Stomach (tissue), 9 donors: Measurements from ENCODE around the gene ADRA2C. TPM values are rescaled to one million over a fixed set of nuclear protein-coding genes. Genes with fewer than 3 reads are reported as not detected.
"Not testable (repeated sequence)": the region's sequence is repeated elsewhere in the genome, so short reads cannot be mapped to it uniquely, and the experiment has no call there.

Experiments used
- DNase-seq, 2 donors: peaks; one replicate each; pipeline versions ENCODE4 v3.0.0 to v3.0.0-alpha.2; 2013 to 2019
- H3K27ac ChIP-seq, 5 donors: fragments of 200-600 bp in 4 of 5; sonication (generic) in 4 of 5; one replicate each; pipeline ENCODE4 v1.5.1; 2013 to 2019; ENCODE audit warnings: mild to moderate bottlenecking in 1 of 5, moderate library complexity in 1 of 5
- H3K27me3 ChIP-seq, 3 donors: fragments of 200-600 bp; sonication (generic); one replicate each; pipeline ENCODE4 v1.5.1; 2017 to 2019; ENCODE audit warnings: mixed run types in 1 of 3
- H3K36me3 ChIP-seq, 4 donors: fragments of 200-600 bp; sonication (generic); 1 replicate in 3 of 4; 2 replicates in 1 of 4; pipeline ENCODE4 v1.5.1; 2016 to 2019
- H3K4me1 ChIP-seq, 4 donors: fragments of 200-600 bp; sonication (generic); one replicate each; pipeline ENCODE4 v1.5.1; 2016 to 2019
- H3K4me3 ChIP-seq, 4 donors: fragments of 200-600 bp; sonication (generic) in 3 of 4; one replicate each; pipeline ENCODE4 v1.5.1; 2016 to 2019; ENCODE audit warnings: mild to moderate bottlenecking in 1 of 4
- H3K9me3 ChIP-seq, 4 donors: fragments of 200-600 bp; sonication (generic); one replicate each; pipeline ENCODE4 v1.5.1; 2016 to 2019
- EP300 ChIP-seq: sonication (generic); formaldehyde crosslinking; IDR thresholded peaks from one replicate; pipeline ENCODE4 v1.6.1; 2017; ENCODE audit warnings: antibody characterized with exemption
- POLR2A ChIP-seq, 4 donors: fragments of 450-650 bp; IDR thresholded peaks; one replicate each; pipeline ENCODE4 v1.6.1; 2016; ENCODE audit warnings: antibody characterized with exemption in 4 of 4, control low read depth in 2 of 4, mild to moderate bottlenecking in 1 of 4, moderate library complexity in 1 of 4
- POLR2AphosphoS5 ChIP-seq, 3 donors: sonication (generic); formaldehyde crosslinking; IDR thresholded peaks; one replicate each; pipeline ENCODE4 v1.6.1; 2016; ENCODE audit warnings: antibody characterized with exemption in 3 of 3
- WGBS, 5 donors: extraction: QIAGEN DNeasy Blood & Tissue Kit in 3 of 5; methylation state at CpG; one replicate each; pipeline versions ENCODE4 v1.1.5 to v1.1.7; 2013 to 2018; 5-methylcytosine and 5-hydroxymethylcytosine counted together
- intact Hi-C: fragments of 100-400 bp; cut with DNase I; formaldehyde crosslinking; loops from one replicate; pipeline ENCODE4 v1.15.1; 2023; ENCODE audit warnings: low total_unique reads
- polyA plus RNA-seq, 3 donors: library from polyadenylated mRNA; stranded (reverse); fragments of 200-250 nt; gene quantifications; one replicate each; pipeline ENCODE4 v1.2.3, GENCODE V29; 2013
- total RNA-seq, 5 donors: library from RNA; depleted of rRNA; stranded (reverse); fragments of >200 nt; gene quantifications; one replicate each; pipeline versions ENCODE4 v1.1.0 to v1.2.3, GENCODE V29; 2014 to 2016
- TF ChIP-seq, protein P1 (sequence below), 7 experiments: fragments of 450-650 bp in 4 of 7; fragments of 200-600 bp in 3 of 7; sonication (generic) in 3 of 7; IDR thresholded peaks; one replicate each; pipeline ENCODE4 v1.5.1; 2016 to 2019; ENCODE audit warnings: antibody characterized with exemption in 7 of 7, control low read depth in 2 of 7, mild to moderate bottlenecking in 1 of 7
- donor health status: healthy with polysubstance abuse.
- donor health status: Bipolar disorder and iron deficiency.
- donor health status: healthy.

ADRA2C gene
- total and polyA plus RNA-seq, 8 donors: 0.31 to 12.6 (median 1.3) TPM; not detected in 2

DNA sequence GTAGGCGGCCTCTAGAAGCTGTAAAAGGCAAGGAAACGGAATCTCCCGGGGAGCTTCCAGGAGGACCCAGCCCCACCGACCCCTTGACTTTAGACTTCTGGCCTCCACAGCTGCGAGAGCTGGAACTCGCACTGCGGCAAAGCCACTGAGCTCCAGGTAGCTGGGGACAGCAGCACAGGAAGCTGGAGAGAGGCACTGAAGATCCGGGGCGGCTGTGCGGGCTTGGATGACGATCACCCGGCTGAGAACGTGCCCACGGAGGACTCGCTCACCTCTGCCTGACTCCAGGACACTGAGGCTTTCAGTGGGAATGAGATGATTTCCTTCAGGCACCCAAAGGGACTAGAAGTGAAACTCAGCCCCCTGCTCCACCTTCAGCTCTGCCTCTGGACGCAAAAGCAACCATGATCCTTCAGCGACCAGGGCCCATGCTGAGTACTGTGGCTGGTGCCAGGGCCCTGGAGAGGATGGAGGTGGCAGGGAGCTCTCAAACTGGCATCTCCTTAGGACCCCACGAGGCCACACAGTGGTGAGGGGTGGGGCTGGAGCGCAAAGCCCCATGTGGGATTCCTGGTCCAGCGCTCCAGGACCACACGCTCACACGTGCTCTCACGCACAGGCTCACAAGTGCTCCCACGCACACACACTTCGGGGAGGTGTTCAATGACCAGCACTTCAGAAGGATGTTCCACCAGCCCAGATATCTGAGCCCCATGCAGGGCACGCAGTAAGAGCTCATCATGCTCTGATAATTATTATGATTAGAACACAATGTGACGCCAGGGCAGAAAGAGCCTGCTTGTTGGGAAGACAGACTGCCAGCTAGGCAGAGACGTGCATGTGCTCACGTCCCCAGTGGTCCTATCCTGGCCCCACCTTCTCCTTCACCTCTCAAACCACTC is 47.2 kb downstream of the ADRA2C start:
- intact Hi-C loops: no loop called here
- WGBS, 5 donors: 81 to 86% (median 82%) methylated on average over 25 to 29 of the region's 29 CpGs
- DNase-seq: no peak
- TF ChIP-seq POLR2A (IDR thresholded peaks at IDR 0.05) (no peak), EP300 (no peak), POLR2AphosphoS5 (IDR thresholded peaks at IDR 0.05) (no peak)
- TF ChIP-seq, protein P1, sequence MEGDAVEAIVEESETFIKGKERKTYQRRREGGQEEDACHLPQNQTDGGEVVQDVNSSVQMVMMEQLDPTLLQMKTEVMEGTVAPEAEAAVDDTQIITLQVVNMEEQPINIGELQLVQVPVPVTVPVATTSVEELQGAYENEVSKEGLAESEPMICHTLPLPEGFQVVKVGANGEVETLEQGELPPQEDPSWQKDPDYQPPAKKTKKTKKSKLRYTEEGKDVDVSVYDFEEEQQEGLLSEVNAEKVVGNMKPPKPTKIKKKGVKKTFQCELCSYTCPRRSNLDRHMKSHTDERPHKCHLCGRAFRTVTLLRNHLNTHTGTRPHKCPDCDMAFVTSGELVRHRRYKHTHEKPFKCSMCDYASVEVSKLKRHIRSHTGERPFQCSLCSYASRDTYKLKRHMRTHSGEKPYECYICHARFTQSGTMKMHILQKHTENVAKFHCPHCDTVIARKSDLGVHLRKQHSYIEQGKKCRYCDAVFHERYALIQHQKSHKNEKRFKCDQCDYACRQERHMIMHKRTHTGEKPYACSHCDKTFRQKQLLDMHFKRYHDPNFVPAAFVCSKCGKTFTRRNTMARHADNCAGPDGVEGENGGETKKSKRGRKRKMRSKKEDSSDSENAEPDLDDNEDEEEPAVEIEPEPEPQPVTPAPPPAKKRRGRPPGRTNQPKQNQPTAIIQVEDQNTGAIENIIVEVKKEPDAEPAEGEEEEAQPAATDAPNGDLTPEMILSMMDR (IDR thresholded peaks at IDR 0.05): no peak
- Histone ChIP-seq H3K4me3 (no peak overlapping the region), H3K27ac (no peak overlapping the region), H3K27me3 (peaks cover 0 to 37% (median 5%) of the 10 kb centered on the region in 3 donors), H3K9me3 (no peaks in the 10 kb centered on the region), H3K36me3 (no peaks in the 10 kb centered on the region), H3K4me1 (no peaks in the 10 kb centered on the region)

DNA sequence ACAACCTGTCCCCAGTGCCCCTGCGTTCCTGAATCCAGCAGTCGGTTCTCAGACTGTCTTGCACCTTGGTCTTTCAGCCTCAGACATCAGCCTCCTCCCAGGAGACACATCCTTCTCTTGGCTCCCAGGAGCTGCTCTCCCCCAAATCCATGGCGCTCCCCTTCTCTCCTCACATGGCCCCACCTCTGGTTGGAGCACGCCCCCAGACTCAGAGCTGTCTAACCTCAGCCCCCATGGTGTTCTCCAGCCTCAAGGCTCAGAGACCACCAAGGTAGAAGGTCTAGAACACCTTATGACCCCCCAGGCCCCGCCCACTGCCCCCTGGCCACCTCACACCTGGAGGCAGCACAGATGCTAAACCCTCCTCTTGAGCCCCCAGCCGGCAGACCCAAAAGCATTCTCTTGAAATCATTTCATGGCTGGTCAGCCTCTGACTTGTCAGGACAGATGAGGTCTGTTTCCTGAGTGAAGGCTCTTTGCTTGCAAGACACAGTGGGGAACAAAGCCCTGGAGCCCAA is 47.9 kb downstream of the ADRA2C start:
- H3K4me1 ChIP-seq: no peaks in the 10 kb centered on the region
- peaks cover 0 to 32% (median 5%) of the 10 kb centered on the region in 3 donors for H3K27me3 ChIP-seq
- H3K36me3 ChIP-seq: no peaks in the 10 kb centered on the region
- H3K9me3 ChIP-seq: no peaks in the 10 kb centered on the region
- H3K4me3 ChIP-seq: no peak overlapping the region
- TF ChIP-seq POLR2AphosphoS5 (IDR thresholded peaks at IDR 0.05): no peak
- no peak for TF ChIP-seq POLR2A (IDR thresholded peaks at IDR 0.05)
- TF ChIP-seq EP300: no peak
- TF ChIP-seq, protein P1 (IDR thresholded peaks at IDR 0.05): no peak
- WGBS, 5 donors: 67 to 89% (median 80%) methylated on average over 6 of the region's 6 CpGs
- intact Hi-C loops: no loop called here
- H3K27ac ChIP-seq: no peak overlapping the region
- DNase-seq: no peak

DNA sequence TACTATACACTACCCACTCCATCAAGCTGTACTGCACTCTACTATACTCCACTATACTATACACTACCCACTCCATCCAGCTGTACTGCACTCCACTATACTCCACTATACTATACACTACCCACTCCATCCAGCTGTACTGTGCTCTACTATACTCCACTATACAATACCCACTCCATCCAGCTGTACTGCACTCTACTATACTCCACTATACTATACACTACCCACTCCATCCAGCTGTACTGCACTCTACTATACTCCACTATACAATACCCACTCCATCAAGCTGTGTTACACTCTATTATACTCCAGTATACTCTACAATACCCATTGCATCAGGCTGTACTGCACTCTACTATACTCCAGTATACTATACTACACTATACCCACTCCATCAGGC is 48.7 kb downstream of the ADRA2C start:
- H3K27me3 ChIP-seq: peaks cover 0 to 30% (median 5%) of the 10 kb centered on the region in 3 donors
- H3K4me1 ChIP-seq, DNase-seq, H3K9me3 ChIP-seq, H3K36me3 ChIP-seq, H3K4me3 ChIP-seq, H3K27ac ChIP-seq, intact Hi-C loops: not testable (repeated sequence)

DNA sequence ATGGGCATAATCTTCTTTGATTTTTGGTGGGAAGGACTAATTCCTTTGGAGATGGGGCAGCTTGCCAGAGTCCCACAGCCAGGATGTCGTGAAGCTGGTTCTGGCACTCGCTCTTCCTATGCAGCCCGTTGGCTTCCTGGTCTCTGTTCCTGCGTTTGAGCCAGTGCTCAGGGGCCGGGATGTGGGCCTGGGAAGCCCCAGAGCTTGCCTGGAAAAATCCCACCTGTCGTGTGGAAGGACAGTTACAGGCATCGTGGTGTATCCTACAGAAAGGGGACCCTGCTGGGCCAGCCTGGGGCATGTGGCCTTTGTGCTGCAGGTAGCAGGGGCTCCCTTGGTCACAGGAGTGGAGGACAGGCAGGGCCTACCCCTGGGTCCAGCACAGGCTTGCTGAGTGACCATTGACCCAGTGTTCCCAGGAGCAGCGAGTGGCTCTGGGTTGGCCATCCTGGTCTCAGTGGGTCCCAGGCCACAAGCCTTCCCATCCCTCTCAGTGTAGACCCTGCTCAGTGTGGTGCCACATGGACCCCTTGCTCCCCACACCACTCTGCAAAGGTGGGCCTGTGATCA is 50.2 kb downstream of the ADRA2C start:
- Histone ChIP-seq H3K36me3 (no peaks in the 10 kb centered on the region), H3K4me3 (no peak overlapping the region), H3K4me1 (no peaks in the 10 kb centered on the region), H3K27me3 (peaks cover 0 to 27% (median under 1%) of the 10 kb centered on the region in 3 donors), H3K9me3 (no peaks in the 10 kb centered on the region), H3K27ac (no peak overlapping the region)
- intact Hi-C loops: no loop called here
- WGBS, 5 donors: 71 to 84% (median 78%) methylated on average over 5 to 8 of the region's 8 CpGs
- DNase-seq: no peak
- TF ChIP-seq, protein P1 (IDR thresholded peaks at IDR 0.05): no peak
- TF ChIP-seq POLR2A (IDR thresholded peaks at IDR 0.05) (no peak), EP300 (no peak), POLR2AphosphoS5 (IDR thresholded peaks at IDR 0.05) (no peak)
